Measurements from ENCODE around the gene RPS27A. TPM values are rescaled to one million over a fixed set of nuclear protein-coding genes. Genes with fewer than 3 reads are reported as not detected.
"Not testable (repeated sequence)": the region's sequence is repeated elsewhere in the genome, so short reads cannot be mapped to it uniquely, and the experiment has no call there.

The RPS27A gene
- total and polyA plus RNA-seq, 5 donors: 469 to 986 (median 544) TPM

- 87% methylated on average over 3 of the region's 3 CpGs for WGBS
- ATAC-seq (no peak), DNase-seq (no peak)
- no peaks in the 10 kb centered on the region for H3K27me3 ChIP-seq (ENCODE audit: control insufficient read depth, insufficient read depth)
- no peaks in the 10 kb centered on the region for H3K4me1 ChIP-seq (ENCODE audit: control insufficient read depth, insufficient read depth, low read length)
- H3K27ac ChIP-seq (ENCODE audit: low read length): no peak overlapping the region
- H3K9me3 ChIP-seq (ENCODE audit: control insufficient read depth, low read length): no peaks in the 10 kb centered on the region
- no peak overlapping the region for H3K4me3 ChIP-seq (ENCODE audit: low read length)
- intact Hi-C loops (cut with DNase I): no loop called here
These were observed 44.8 kb downstream of the RPS27A start for GRCh38 chr2:55277310-55277709.

- H3K4me3 ChIP-seq (ENCODE audit: low read length); ATAC-seq; DNase-seq; H3K4me1 ChIP-seq (ENCODE audit: control insufficient read depth, insufficient read depth, low read length); H3K27ac ChIP-seq (ENCODE audit: low read length); intact Hi-C loops (cut with DNase I); H3K27me3 ChIP-seq (ENCODE audit: control insufficient read depth, insufficient read depth); H3K9me3 ChIP-seq (ENCODE audit: control insufficient read depth, low read length): not testable (repeated sequence)
- 22% methylated on average over 10 of the region's 10 CpGs for WGBS
These were observed 46.8 kb downstream of the RPS27A start for GRCh38 chr2:55279214-55279835.

- intact Hi-C loops (cut with DNase I); DNase-seq; H3K4me1 ChIP-seq (ENCODE audit: control insufficient read depth, insufficient read depth, low read length); ATAC-seq; H3K4me3 ChIP-seq (ENCODE audit: low read length); H3K27ac ChIP-seq (ENCODE audit: low read length); H3K27me3 ChIP-seq (ENCODE audit: control insufficient read depth, insufficient read depth); H3K9me3 ChIP-seq (ENCODE audit: control insufficient read depth, low read length): not testable (repeated sequence)
- 44% methylated on average over 7 of the region's 7 CpGs for WGBS
These were observed 47.5 kb downstream of the RPS27A start for GRCh38 chr2:55279859-55280424.

GRCh38 chr2:55280851-55281546 lies 48.5 kb downstream of the RPS27A start:
- H3K27ac ChIP-seq (ENCODE audit: low read length); H3K4me3 ChIP-seq (ENCODE audit: low read length); H3K4me1 ChIP-seq (ENCODE audit: control insufficient read depth, insufficient read depth, low read length); H3K27me3 ChIP-seq (ENCODE audit: control insufficient read depth, insufficient read depth); DNase-seq; H3K9me3 ChIP-seq (ENCODE audit: control insufficient read depth, low read length); ATAC-seq; intact Hi-C loops (cut with DNase I): not testable (repeated sequence)
- WGBS: 95% methylated on average over 5 of the region's 5 CpGs

- H3K4me1 ChIP-seq (ENCODE audit: control insufficient read depth, insufficient read depth, low read length): peaks cover 1% of the 10 kb centered on the region
- ATAC-seq: peak; percentile 98 to 99
- H3K27ac ChIP-seq (ENCODE audit: low read length): peak overlapping the region; percentile 82
- 1% methylated on average over 60 of the region's 60 CpGs for WGBS
- no peaks in the 10 kb centered on the region for H3K9me3 ChIP-seq (ENCODE audit: control insufficient read depth, low read length)
- intact Hi-C loops (cut with DNase I): no loop called here
- peak; percentile 95 to 97 (median 97) for DNase-seq
- H3K27me3 ChIP-seq (ENCODE audit: control insufficient read depth, insufficient read depth): no peaks in the 10 kb centered on the region
- H3K4me3 ChIP-seq (ENCODE audit: low read length): peak overlapping the region; percentile 53
These were observed 49.8 kb downstream of the RPS27A start for GRCh38 chr2:55282110-55282917.

- WGBS: 97% methylated on average over 12 of the region's 12 CpGs
- no peak for DNase-seq
- no peak overlapping the region for H3K27ac ChIP-seq (ENCODE audit: low read length)
These were observed 50.6 kb downstream of the RPS27A start for GRCh38 chr2:55283083-55283482.

More at GRCh38 chr2:55283083-55283482, 50.6 kb downstream of the RPS27A start:
- intact Hi-C loops (cut with DNase I): no loop called here
- Histone ChIP-seq H3K9me3 (ENCODE audit: control insufficient read depth, low read length) (no peaks in the 10 kb centered on the region), H3K27me3 (ENCODE audit: control insufficient read depth, insufficient read depth) (no peaks in the 10 kb centered on the region), H3K4me3 (ENCODE audit: low read length) (peak overlapping the region; percentile 53), H3K4me1 (ENCODE audit: control insufficient read depth, insufficient read depth, low read length) (peaks cover 1% of the 10 kb centered on the region)
- no peak for ATAC-seq

Other genes starting within 250 kb of the RPS27A start
- gene RTN4, start 182.2 kb upstream of the RPS27A start, total RNA-seq: 100 to 1,000 TPM; 242 to 283 (median 249) TPM
- 183 TPM for gene RTN4, start 182.2 kb upstream of the RPS27A start, polyA plus RNA-seq
- 1 to 10 TPM; 6.6 to 9.0 (median 7.3) TPM for gene CLHC1, start 395 bp upstream of the RPS27A start, total RNA-seq
- 4.4 TPM for gene CLHC1, start 395 bp upstream of the RPS27A start, polyA plus RNA-seq
- gene MTIF2, start 36.5 kb downstream of the RPS27A start, total RNA-seq: 10 to 100 TPM; 28.2 to 39.6 (median 35.8) TPM
- gene MTIF2, start 36.5 kb downstream of the RPS27A start, polyA plus RNA-seq: 30.2 TPM
- gene CCDC88A, start 187.2 kb downstream of the RPS27A start, total RNA-seq: 10 to 100 TPM; 30.9 to 40.6 (median 32.4) TPM
- gene CCDC88A, start 187.2 kb downstream of the RPS27A start, polyA plus RNA-seq: 18.1 TPM

Data from right cardiac atrium (tissue), 5 donors.